ENCODE measurements around the gene TXNL4A.

Gene TXNL4A

GRCh38 chr18:79948719-79949411 is 39.5 kb downstream of the TXNL4A start:
- DNase-seq (ENCODE audit: low read depth) = no peak

GRCh38 chr18:79947881-79948610 is 40.3 kb downstream of the TXNL4A start:
- DNase-seq (ENCODE audit: low read depth) = no peak

GRCh38 chr18:79947054-79947755 is 41.2 kb downstream of the TXNL4A start:
- no peak for DNase-seq (ENCODE audit: low read depth)

GRCh38 chr18:79945118-79946042 is 43.0 kb downstream of the TXNL4A start:
- DNase-seq (ENCODE audit: low read depth) = no peak

- DNase-seq (ENCODE audit: low read depth) = no peak
Observed at GRCh38 chr18:79944746-79945117, 43.6 kb downstream of the TXNL4A start.

- DNase-seq (ENCODE audit: low read depth) = no peak
Observed at GRCh38 chr18:79944126-79944731, 44.1 kb downstream of the TXNL4A start.

- DNase-seq (ENCODE audit: low read depth) = no peak
Observed at GRCh38 chr18:79943608-79944125, 44.7 kb downstream of the TXNL4A start.

- no peak for DNase-seq (ENCODE audit: low read depth)
Observed at GRCh38 chr18:79942786-79943607, 45.4 kb downstream of the TXNL4A start.

GRCh38 chr18:79942211-79942610 is 46.2 kb downstream of the TXNL4A start:
- no peak for DNase-seq (ENCODE audit: low read depth)

- DNase-seq (ENCODE audit: low read depth) = no peak
Observed at GRCh38 chr18:79941473-79942119, 46.8 kb downstream of the TXNL4A start.

- no peak for DNase-seq (ENCODE audit: low read depth)
Observed at GRCh38 chr18:79940814-79941472, 47.4 kb downstream of the TXNL4A start.

- DNase-seq (ENCODE audit: low read depth) = no peak
Observed at GRCh38 chr18:79940126-79940813, 48.1 kb downstream of the TXNL4A start.

GRCh38 chr18:79939096-79939495 is 49.3 kb downstream of the TXNL4A start:
- DNase-seq (ENCODE audit: low read depth) = no peak

- no peak for DNase-seq (ENCODE audit: low read depth)
Observed at GRCh38 chr18:79938196-79938595, 50.2 kb downstream of the TXNL4A start.

- no peak for DNase-seq (ENCODE audit: low read depth)
Observed at GRCh38 chr18:79937103-79937860, 51.1 kb downstream of the TXNL4A start.

- no peak for DNase-seq (ENCODE audit: low read depth)
Observed at GRCh38 chr18:79936641-79937040, 51.7 kb downstream of the TXNL4A start.

GRCh38 chr18:79935925-79936324 is 52.4 kb downstream of the TXNL4A start:
- DNase-seq (ENCODE audit: low read depth) = no peak

- DNase-seq (ENCODE audit: low read depth) = no peak
Observed at GRCh38 chr18:79935499-79935898, 52.9 kb downstream of the TXNL4A start.

Data from activated T-cell treated with anti-CD3 and anti-CD28 coated beads for 48 hours (primary cell).